Germinal center (tissue), 1 donor: ENCODE measurements around the gene FOXQ1.
"Not testable (repeated sequence)": the region's sequence is repeated elsewhere in the genome, so short reads cannot be mapped to it uniquely, and the experiment has no call there.

Experiments used
- DNase-seq: peaks from one replicate; pipeline ENCODE4 v3.0.0; 2012; ENCODE audit warnings: mixed read lengths, low spot score

The FOXQ1 gene

DNA sequence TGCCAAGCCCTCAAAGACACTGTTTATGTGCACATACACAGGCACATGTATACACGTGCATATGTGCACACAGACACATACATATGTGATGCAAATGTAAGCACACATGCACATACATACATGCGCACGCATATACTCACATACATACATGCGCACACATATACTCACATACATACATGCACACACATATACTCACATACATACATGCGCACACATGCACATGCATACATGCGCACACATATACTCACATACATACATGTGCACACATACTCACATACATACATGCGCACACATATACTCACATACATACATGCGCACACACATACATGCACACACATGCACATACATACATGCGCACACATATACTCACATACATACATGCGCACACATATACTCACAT lies 20.5 kb upstream of the FOXQ1 start:
- no peak for DNase-seq

- no peak for DNase-seq
These were observed 16.5 kb upstream of the FOXQ1 start for GRCh38 chr6:1295420-1295819.

DNA sequence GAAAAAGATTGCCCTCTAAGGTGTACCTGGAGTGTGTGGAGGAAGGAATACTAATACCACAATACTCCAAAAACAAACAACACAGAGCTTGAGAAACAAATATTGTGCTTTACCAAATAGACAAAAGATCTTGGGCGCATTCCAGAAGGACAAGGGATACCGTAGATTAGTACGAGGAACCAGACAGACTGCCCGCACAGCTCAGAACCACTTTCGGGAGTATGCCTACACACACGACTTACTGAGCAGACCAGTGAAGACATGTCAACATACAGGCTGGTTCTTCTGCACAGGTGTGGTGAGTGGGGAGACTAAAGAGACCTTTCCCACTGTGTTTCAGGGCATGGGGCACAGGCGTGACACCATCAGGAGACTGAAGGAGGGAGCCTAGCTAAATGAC lies 15.8 kb upstream of the FOXQ1 start:
- no peak for DNase-seq

- no peak for DNase-seq
These were observed 15.4 kb upstream of the FOXQ1 start for GRCh38 chr6:1296542-1296941.

- no peak for DNase-seq
These were observed 14.2 kb upstream of the FOXQ1 start for GRCh38 chr6:1297746-1298145.

- DNase-seq: no peak
These were observed 13.1 kb upstream of the FOXQ1 start for GRCh38 chr6:1298768-1299167.

DNA sequence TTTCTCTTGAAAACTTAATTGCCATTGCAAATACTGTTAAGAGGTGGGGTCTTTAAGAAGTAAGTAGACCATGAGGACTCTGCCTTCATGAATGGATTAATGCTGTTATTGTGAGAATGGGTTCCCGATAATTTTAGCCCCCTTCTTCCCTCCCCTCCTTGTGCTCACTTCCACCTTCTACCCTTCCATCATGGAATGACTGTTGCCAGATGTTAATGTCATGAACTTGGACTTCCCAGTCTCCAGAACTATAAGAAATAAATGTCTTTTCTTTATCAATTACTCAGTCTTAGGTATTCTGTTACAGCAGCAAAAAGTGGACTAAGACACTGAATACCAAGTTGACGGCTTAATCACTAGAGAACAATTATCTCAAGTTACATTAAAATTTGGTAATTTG lies 5.8 kb upstream of the FOXQ1 start:
- no peak for DNase-seq

- DNase-seq: no peak
These were observed 2.5 kb upstream of the FOXQ1 start for GRCh38 chr6:1309366-1309765.

DNA sequence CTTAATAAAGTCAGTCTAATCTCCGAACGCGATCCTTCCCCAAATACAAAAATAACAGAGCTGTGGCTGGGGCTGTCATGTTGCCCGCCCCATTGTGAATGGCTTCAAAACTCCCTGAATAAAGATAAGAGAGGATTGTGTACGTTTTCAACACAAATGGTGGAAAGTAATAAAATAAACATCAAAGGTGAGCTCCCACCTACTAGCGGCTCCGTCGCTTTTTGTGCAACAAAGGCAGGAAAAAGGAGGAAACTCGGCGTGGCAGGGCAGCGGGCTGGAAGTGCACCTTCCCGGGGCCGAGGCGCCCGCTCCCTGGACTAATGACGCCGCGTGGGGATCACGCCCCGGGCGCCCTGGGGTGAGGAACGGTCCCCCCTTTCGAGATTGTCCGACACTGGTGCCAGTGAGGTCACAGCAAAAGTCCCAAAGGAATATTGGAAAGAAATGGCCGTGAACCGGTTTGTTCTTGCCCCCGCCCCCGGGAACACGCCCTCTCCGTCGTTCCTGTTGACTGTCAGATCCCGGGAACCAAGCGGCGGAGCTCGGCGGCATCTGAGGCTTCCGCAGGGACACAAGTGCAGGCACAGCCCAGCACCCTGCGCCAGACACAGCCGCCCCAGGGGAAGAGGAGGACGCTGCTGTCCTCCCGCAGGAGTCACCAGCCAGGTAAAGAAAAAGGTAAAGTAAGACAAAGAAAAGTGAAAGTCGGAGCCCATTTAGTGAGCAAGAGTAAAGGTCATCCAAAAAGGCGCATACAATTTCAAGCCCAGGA lies 1.1 kb upstream of the FOXQ1 start:
- DNase-seq: no peak

DNA sequence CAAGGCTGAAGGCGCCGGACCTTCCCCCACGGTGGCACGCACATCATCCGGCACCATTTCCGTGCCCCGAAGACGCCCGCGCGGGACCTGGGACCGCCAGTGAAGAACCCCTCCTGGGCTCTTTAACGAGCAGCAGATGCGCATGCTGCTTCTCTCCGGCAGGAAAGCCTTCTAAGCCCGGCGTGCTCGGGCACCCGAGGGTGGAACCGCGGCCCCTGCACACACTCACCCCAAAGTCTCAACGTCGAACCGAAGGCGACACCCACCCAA lies 240 bp downstream of the FOXQ1 start:
- no peak for DNase-seq

- DNase-seq: peak; percentile 51
These were observed 822 bp downstream of the FOXQ1 start for GRCh38 chr6:1312473-1313367.

DNA sequence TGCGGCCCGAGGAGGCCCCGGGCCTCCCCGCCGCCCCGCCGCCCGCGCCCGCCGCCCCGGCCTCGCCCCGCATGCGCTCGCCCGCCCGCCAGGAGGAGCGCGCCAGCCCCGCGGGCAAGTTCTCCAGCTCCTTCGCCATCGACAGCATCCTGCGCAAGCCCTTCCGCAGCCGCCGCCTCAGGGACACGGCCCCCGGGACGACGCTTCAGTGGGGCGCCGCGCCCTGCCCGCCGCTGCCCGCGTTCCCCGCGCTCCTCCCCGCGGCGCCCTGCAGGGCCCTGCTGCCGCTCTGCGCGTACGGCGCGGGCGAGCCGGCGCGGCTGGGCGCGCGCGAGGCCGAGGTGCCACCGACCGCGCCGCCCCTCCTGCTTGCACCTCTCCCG lies 1.5 kb downstream of the FOXQ1 start:
- DNase-seq: no peak

DNA sequence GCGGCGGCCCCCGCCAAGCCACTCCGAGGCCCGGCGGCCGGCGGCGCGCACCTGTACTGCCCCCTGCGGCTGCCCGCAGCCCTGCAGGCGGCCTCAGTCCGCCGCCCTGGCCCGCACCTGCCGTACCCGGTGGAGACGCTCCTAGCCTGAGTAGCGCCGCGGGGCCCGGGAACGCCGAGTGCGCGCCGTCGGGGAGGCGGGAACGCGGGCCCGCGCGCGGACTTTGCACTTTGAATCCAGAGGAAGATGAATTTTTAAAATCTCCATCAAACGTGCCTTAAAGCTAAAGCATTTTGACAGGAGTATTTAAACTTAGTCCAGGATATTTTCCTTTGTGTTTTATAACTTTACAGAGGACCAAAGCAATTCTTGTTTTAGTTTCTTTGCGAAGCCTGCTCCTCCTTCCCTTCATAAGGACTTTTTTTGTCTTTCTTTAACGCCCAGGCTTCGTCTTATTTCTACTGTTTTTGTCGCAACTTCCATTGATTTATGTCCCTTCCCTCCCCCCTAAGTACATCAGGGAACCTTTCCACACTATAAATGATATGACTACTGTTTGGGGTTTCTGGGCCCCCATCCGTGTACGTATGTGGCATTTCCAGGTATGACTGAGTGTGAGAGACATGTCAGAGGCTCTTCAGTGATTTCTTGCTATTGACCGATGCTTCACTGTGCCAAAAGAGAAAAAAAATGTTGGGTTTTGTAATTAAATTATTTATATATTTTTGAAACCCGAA lies 2.0 kb downstream of the FOXQ1 start:
- peak; percentile 44 for DNase-seq

- no peak for DNase-seq
These were observed 2.7 kb downstream of the FOXQ1 start for GRCh38 chr6:1314617-1315016.

DNA sequence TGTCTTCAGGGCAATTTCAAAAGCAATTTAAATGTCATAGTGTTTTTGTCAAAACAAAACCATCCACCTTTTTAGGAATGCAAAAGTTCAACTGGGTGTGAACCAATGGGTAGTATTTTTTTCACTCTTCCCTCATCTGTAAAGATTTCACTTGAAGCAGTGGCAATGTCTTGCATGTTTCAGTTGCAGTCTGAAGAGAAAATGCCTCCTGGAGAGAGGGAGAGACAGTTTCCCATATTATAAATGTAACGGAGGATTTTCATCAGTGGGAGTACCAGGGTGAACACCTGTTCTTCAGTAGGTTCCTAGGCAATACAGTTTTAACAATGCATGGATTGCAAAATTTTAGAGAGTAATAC lies 3.3 kb downstream of the FOXQ1 start:
- DNase-seq: no peak

DNA sequence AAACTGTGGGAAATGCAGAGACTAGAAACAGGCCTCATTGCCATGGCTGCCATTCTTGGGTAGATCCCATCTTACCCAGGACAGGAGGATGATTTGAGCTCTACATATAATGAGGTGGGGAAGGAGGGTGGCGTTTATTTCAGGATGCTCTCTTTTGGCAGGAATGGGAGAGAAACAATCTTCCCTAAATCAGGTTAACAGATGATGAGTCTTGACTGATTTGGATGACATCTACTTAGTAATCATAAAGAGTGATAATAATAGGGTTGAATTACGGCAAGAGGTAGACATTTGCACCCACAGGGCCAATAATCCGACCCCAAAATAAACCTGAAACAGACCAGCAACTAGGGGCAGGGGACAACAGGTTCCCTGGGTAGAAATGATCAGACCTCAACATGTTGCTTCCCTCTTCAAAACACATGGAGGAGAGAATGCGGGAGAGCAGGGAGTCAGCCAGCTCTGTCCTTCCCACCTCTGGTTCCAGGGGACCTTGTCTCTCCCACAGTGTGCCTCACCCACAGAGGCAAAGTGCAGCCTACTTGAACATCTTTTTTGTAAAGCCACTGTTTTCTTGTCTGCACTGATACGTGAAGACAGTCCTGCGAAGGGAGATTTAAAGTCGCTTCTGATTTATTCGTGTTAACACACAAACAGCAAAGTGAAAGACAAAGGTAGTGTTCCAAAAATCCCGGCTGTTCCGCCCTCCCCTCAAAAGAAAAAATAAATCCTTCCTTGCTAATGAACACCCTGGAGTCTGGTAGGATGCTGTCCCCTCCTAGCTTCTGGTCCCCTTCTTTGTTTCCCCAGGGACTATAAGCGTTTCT lies 3.9 kb downstream of the FOXQ1 start:
- DNase-seq: no peak

DNA sequence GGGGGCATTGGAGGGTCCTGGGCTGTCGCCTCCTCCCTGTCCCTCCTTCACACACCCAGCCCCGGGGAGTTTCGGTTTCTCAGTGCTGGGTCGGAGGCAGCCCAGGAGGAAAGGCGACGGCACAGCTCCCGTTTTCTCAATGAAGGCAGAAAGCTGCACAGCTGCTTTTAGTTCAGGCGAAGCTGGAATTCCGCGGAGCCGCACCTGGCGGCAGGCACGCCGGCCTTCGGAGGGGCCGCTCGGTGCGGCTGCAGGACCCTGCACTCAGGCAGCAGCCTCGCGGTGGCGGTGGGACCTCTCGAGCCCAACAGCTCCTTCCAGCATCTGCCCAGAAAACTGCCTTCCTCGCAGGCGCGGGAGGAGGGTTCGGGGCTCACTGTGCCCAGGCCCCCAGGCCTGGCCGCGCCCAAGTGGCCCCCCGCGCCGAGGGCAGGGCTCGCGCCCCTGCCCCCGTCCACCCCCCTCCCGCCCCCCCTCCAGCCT lies 4.6 kb downstream of the FOXQ1 start:
- DNase-seq: no peak

- no peak for DNase-seq
These were observed 5.5 kb downstream of the FOXQ1 start for GRCh38 chr6:1317302-1317815.

DNA sequence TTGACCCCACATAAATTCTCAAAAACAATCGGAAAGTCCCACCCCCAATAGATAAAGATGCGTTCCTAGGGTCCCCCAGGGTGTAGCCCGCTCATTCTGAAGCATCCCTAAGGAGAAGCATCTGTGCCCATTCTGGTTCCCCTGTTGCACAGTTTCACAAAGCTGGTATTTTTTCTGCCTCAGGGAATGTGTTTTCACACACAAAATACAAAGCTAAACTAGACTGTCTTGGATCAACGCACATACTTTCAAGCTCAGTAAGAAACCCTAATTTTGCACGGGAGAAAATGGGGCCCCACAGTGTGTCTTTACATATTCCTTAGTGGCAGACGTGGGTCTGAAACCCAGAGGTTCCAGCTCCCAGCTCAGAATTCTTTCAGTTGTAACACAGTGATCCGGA lies 6.1 kb downstream of the FOXQ1 start:
- no peak for DNase-seq

- not testable (repeated sequence) for DNase-seq
These were observed 6.7 kb downstream of the FOXQ1 start for GRCh38 chr6:1318584-1318983.

- no peak for DNase-seq
These were observed 9.8 kb downstream of the FOXQ1 start for GRCh38 chr6:1321738-1322137.

DNA sequence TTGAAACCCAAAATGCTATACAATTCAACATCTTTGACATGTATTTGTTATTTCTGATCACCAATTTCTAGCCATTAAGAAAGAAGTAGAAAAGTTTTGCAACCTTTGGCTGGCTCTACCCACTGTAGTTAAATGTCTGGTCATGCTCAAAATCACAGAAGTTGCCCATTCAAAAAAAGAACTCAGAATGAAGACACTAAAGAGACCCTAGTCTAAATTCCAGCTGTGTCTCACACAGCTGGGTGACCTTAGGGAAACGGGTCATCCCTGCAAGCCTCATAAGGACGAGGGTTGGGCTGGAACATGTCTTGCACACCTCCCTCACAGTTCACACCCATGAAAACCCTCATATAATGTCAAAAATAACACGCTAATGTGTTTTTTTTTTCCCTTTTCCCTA lies 10.3 kb downstream of the FOXQ1 start:
- DNase-seq: no peak
